GM19468 (cell line): ENCODE results near the gene AOPEP.

ENCODE experiments used
- ATAC-seq: cut with Tn5 transposase; IDR thresholded peaks from one replicate; pipeline ENCODE4 v1.9.1; 2021; ENCODE audit warnings: mild to moderate bottlenecking, moderate library complexity, moderate number of reproducible peaks; ENCODE audit not compliant: unreplicated experiment; ENCODE audit errors: extremely low read depth

The AOPEP gene

DNA sequence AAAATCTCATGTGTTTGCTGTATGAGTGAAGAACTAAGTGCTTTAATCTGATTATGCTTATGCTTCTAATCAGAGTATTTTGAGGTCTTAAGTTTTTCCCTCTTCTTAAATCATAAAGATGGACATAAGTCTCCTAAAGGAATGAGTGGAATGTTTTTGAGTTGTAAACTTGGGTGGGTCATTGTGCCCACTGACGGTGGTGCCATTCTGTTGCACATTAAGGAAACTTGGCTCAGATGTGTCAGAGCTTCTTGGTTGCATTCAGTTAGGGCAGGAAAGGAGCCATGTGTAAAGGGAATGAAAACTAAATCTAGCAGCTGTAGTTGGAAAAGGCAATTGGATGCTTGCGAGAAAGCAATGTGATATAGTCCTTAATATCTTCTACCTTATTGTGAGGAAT, 334.4 kb downstream of the AOPEP start:
- no peak for ATAC-seq

- no peak for ATAC-seq
Observed at GRCh38 chr9:95061916-95062595, 335.6 kb downstream of the AOPEP start.

DNA sequence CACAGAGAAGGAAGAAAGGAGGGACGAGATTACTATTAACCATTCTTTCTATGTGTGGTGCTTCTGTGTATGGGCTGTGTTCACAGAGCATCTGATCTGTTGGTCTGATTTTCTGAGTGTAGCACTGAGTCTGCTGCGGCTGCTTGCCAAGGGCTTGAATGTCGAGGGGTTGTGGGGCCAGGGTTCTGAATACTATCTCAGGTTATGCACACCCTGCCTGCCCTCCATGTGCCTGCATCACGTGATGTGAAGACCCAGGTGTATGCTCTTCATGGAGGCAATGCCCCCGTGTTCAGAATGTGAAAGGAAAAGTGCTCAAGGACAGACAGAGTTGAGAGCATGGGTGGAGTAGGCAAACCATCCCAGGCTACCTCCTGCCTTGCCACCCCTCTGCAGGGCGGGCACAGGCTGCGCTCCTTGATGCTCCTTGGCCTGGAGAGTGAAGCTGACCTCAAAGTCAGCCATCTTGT, 336.1 kb downstream of the AOPEP start:
- ATAC-seq = no peak

- ATAC-seq = no peak
Observed at GRCh38 chr9:95063300-95063699, 336.8 kb downstream of the AOPEP start.

DNA sequence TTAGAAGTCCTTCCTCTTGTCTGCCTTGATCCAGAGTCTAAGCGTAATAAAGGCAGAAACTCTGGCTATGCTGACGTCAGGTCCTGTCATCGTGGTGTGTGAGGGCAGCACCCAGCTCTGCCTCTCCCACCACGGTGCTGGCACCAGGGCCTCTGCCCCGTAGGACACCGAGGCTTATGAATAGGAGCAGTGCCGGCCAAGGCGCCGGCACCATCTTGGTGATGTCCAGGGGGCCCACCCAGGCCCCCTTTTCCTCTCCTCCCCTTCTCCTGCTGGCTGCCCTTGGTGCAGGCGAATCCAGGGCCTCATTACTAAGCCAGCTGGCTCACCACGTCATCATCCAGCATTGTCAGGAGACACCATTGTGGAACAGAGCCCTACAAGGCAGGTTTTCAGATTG, 338.7 kb downstream of the AOPEP start:
- no peak for ATAC-seq

DNA sequence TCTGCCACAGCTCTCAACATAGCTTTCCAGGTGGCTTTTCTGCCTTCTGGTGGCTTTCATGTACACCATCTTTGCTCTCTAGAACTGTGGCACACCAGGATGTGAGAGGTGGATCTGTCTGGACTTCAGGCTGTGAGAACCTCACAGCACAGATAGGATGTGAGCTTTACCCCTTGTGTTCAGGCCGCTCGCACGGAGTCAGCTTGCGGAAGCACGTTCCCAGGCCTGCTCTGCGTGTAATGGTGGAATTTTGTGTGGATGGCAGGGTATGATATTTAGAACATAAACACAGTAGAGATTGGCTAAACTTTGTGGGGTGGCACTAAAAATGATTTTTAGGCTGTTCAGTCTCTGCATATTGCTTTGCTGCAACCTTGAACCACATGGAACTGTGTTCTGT, 340.6 kb downstream of the AOPEP start:
- ATAC-seq = no peak

- ATAC-seq = no peak
Observed at GRCh38 chr9:95067897-95068296, 341.4 kb downstream of the AOPEP start.

- ATAC-seq = no peak
Observed at GRCh38 chr9:95070549-95071021, 344.1 kb downstream of the AOPEP start.

DNA sequence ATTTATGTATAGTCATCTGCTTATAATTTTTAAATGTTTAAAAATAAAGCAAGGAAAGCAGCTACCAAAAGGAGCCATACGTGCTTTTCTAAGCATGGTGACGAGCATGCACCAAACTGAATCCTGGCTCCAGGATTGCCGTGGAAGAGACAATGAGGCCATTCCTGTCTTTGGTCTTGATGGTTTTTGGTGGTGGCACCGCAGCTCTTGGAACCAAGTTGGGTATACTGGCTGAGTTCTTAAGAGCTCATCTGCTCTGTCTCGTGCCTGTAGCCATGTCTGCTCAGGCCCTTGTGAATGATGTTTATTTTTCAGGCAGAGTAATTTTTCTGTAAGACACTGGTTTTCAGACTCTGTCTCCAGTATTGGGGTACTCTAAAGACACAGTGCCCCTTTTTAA, 345.0 kb downstream of the AOPEP start:
- no peak for ATAC-seq

- no peak for ATAC-seq
Observed at GRCh38 chr9:95071925-95072324, 345.4 kb downstream of the AOPEP start.

- ATAC-seq = no peak
Observed at GRCh38 chr9:95073042-95073607, 346.6 kb downstream of the AOPEP start.

- no peak for ATAC-seq
Observed at GRCh38 chr9:95073918-95074317, 347.4 kb downstream of the AOPEP start.

DNA sequence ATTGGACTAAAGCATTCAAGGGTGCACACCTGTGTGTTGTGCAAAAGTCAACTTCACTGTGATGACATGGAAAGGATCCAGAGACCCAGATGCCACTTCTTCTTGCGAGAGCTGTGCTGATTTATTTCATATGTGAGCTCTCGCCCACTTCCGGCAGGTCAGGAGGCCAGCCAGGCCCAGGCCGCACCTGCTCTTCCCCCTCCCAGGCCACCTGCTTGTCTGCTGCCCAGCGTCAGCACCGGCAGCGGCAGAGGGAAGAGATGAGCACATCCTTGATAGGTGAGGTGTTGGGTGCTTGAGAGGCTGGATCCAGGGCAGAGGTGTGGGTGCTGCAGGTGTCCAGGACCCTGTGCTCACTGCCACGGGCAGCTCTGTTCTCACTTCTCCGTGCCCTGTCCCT, 348.1 kb downstream of the AOPEP start:
- ATAC-seq = no peak

DNA sequence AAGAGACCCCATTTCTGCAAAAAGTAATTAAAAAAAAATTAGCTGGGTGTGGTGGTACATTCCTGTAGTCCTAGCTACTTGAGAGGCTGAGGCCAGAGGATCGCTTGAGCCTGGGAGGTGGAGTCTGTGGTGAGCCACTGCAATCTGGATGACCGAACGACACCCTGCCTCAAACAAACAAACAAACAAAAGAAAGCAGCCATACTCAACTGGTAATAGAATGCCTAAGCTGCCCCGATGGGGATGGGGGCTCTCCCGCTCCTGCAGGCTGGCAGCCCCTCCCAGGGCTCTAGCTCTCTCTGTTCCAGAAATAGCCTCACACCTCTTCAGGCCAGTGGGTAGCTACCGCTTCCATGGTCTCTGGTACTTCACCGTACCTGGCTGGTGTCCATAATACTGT, 349.2 kb downstream of the AOPEP start:
- ATAC-seq = no peak

GRCh38 chr9:95076696-95077052, 350.2 kb downstream of the AOPEP start:
- no peak for ATAC-seq

GRCh38 chr9:95077053-95077765, 350.7 kb downstream of the AOPEP start:
- no peak for ATAC-seq

GRCh38 chr9:95077766-95078370, 351.4 kb downstream of the AOPEP start:
- no peak for ATAC-seq

- ATAC-seq = no peak
Observed at GRCh38 chr9:95078511-95078910, 352.0 kb downstream of the AOPEP start.

DNA sequence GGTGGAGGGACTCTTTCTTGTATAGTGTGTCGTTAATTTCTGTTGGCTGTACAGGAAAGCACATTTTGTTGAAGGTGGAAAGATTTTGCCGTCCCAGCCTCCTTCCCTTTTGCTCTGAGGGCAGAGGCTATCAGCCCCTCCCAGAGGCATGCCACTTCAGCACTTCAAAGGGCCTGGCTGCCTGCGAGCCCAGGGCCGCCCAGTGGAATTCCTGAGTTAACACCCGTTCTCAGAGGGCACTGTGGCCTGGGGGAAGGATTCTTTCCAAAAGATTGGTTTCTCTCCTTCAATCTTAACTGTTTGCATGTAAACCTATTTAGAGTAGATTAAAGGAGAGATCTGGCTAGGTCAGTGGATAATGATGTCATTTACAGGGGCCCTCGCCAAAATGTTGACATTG, 352.4 kb downstream of the AOPEP start:
- ATAC-seq = no peak

DNA sequence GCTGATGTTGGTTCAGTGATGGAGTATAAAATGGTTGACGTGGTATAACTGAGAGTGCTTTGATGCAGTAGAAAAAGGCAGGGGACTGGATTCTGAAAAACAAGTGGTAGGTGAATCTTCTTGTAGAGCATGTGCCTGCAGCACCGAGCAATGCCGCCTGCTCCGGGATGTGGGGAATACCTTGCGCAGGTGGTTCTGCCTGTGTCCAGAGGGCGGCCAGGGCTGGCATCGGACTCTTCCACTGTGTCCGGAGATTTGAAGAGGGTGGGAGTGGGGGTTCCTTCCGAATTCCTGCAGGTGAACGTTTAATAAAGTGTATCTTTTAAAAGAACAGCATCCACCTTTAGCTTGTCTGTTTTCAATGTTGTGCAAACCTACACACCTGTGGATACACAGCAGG, 353.0 kb downstream of the AOPEP start:
- ATAC-seq = no peak
